Measurements from ENCODE around the gene SLC17A1. TPM values are rescaled to one million over a fixed set of nuclear protein-coding genes. Genes with fewer than 3 reads are reported as not detected.
A peak's percentile ranks its signal among the peaks of the same experiment; 100 is the strongest.

Gene SLC17A1
- total and polyA plus RNA-seq, 2 of the 13 experiments (the other 11 are each of a cell fraction or from before 2014, with no cell fraction given): 0.09 to 2.1 TPM

GRCh38 chr6:25831532-25832306 lies at the start of gene SLC17A1 (continued):
- TF ChIP-seq, protein P1, sequence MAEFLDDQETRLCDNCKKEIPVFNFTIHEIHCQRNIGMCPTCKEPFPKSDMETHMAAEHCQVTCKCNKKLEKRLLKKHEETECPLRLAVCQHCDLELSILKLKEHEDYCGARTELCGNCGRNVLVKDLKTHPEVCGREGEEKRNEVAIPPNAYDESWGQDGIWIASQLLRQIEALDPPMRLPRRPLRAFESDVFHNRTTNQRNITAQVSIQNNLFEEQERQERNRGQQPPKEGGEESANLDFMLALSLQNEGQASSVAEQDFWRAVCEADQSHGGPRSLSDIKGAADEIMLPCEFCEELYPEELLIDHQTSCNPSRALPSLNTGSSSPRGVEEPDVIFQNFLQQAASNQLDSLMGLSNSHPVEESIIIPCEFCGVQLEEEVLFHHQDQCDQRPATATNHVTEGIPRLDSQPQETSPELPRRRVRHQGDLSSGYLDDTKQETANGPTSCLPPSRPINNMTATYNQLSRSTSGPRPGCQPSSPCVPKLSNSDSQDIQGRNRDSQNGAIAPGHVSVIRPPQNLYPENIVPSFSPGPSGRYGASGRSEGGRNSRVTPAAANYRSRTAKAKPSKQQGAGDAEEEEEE (CRISPR knock-in tag; IDR thresholded peaks at IDR 0.05; ENCODE audit: borderline replicate concordance): no peak
- TF ChIP-seq EP300 (IDR thresholded peaks at IDR 0.05; ENCODE audit: low read depth in 2 of 2, low read length in 2 of 2): peak in 1 of 2 experiments; percentile 74; a peak in 2 of 4 replicates
- no peak for TF ChIP-seq EP300 (CRISPR knock-in tag; IDR thresholded peaks at IDR 0.05; ENCODE audit: borderline replicate concordance)
- TF ChIP-seq ZNF747 (CRISPR knock-in tag; IDR thresholded peaks at IDR 0.05; ENCODE audit: borderline replicate concordance): no peak
- no peak for TF ChIP-seq KLF11 (CRISPR knock-in tag; IDR thresholded peaks at IDR 0.05)
- TF ChIP-seq SKI (IDR thresholded peaks at IDR 0.05; ENCODE audit: partially characterized antibody): no peak
- TF ChIP-seq GPBP1L1 (CRISPR knock-in tag; IDR thresholded peaks at IDR 0.05): no peak
- TF ChIP-seq ZNF350 (CRISPR knock-in tag; IDR thresholded peaks at IDR 0.05; ENCODE audit: borderline replicate concordance, low read depth): no peak
- TF ChIP-seq ZNF17 (CRISPR knock-in tag; IDR thresholded peaks at IDR 0.05): no peak
- TF ChIP-seq, protein P2, sequence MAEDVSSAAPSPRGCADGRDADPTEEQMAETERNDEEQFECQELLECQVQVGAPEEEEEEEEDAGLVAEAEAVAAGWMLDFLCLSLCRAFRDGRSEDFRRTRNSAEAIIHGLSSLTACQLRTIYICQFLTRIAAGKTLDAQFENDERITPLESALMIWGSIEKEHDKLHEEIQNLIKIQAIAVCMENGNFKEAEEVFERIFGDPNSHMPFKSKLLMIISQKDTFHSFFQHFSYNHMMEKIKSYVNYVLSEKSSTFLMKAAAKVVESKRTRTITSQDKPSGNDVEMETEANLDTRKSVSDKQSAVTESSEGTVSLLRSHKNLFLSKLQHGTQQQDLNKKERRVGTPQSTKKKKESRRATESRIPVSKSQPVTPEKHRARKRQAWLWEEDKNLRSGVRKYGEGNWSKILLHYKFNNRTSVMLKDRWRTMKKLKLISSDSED (CRISPR knock-in tag; IDR thresholded peaks at IDR 0.05): no peak
- no peak; the same call in 1 of the 2 replicates for TF ChIP-seq MTF2 (CRISPR knock-in tag; IDR thresholded peaks at IDR 0.05; ENCODE audit: borderline replicate concordance)
- no peak for TF ChIP-seq THAP7 (CRISPR knock-in tag; IDR thresholded peaks at IDR 0.05)
- no peak for TF ChIP-seq HMGA1 (CRISPR knock-in tag; conservative IDR thresholded peaks at IDR 0.05)
- no peak for TF ChIP-seq REST (IDR thresholded peaks at IDR 0.05; ENCODE audit: borderline replicate concordance in 1 of 2, low read depth in 1 of 2, low read length in 2 of 2)
- TF ChIP-seq ATF7 (IDR thresholded peaks at IDR 0.05): no peak
- TF ChIP-seq ATF7 (CRISPR knock-in tag; IDR thresholded peaks at IDR 0.05): no peak
- 0 out of 2 replicates have a peak, but pooled peaks have one; percentile 38 for TF ChIP-seq MEIS1 (CRISPR knock-in tag; IDR thresholded peaks at IDR 0.05; ENCODE audit: borderline replicate concordance)
- peak; percentile 71 for TF ChIP-seq HNF1B (CRISPR knock-in tag; IDR thresholded peaks at IDR 0.05)

Data from HepG2 (cell line).